Liver (tissue), 3 donors: ENCODE data around the gene CAP1.

Experiments
- CTCF ChIP-seq: fragments of 150-350 bp; IDR thresholded peaks from 2 replicates; pipeline ENCODE4 v1.5.1; 2017; ENCODE audit warnings: improper control_type of control experiment, low read depth, low read length; ENCODE audit not compliant: missing input control
- RAD21 ChIP-seq, 2 donors: IDR thresholded peaks; 2 replicates each; pipeline ENCODE4 v1.6.1; 2016; ENCODE audit warnings: antibody characterized with exemption in 2 of 2, mild to moderate bottlenecking in 2 of 2
- TAF1 ChIP-seq: conservative IDR thresholded peaks from 2 replicates; pipeline ENCODE4 v1.6.1; 2016; ENCODE audit warnings: antibody characterized with exemption, mild to moderate bottlenecking
- donor health status: healthy.
- donor health status: healthy.

DNA sequence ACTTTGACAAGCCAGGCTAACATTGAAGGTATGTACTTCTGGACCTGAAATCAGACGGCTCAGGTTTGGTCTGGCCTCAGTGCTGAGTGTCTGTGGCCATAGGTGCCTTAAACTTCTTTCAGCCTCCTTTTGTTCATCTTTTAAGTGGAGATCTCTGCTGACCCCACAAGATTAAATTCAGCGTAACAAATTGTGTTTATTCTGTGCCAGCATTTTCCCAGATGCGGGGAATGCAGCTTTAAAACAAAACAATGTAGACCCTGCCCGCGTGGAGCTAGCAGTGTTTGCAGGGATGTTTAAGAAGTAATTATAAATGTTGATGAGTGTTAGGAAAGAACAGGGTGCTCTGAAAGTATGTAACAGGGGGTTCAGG, 923 bp downstream of the CAP1 start:
- TF ChIP-seq RAD21 (IDR thresholded peaks at IDR 0.05), result no peak
- no peak for TF ChIP-seq CTCF
- TF ChIP-seq TAF1, result no peak
